Caco-2 (cell line): Measurements from ENCODE around the gene HOXA1. TPM values are rescaled to one million over a fixed set of nuclear protein-coding genes. Genes with fewer than 3 reads are reported as not detected.

Experiments used
- BruUV-seq: library from RNA; stranded (reverse); fragments of 400-500 nt; replicated peaks from 2 replicates; lab custom pipeline; 2021; lab: Mats Ljungman, UMichigan
- CTCF ChIA-PET: fragments of 300-600 bp; sonication (Branson Sonifier 250); formaldehyde crosslinking; loops from one replicate; lab custom pipeline; 2022; ENCODE audit warnings: antibody characterized with exemption; lab: Charles Lee
- POLR2A ChIA-PET: fragments of 300-600 bp; sonication (Branson Sonifier 250); formaldehyde crosslinking; loops from one replicate; lab custom pipeline; 2022; ENCODE audit warnings: antibody characterized with exemption; lab: Charles Lee
- DNase-seq, 2 experiments: peaks; one replicate each; pipeline versions ENCODE4 v3.0.0 to v3.0.0-alpha.2; 2020 to 2022
- H3K27me3 ChIP-seq: replicated peaks from 2 replicates; pipeline ENCODE4 v1.6.0; 2011; ENCODE audit warnings: low read length; ENCODE audit not compliant: control insufficient read depth, insufficient read depth
- H3K36me3 ChIP-seq: 2 replicates; pipeline ENCODE4 v1.5.1; 2011; ENCODE audit warnings: low read length; ENCODE audit not compliant: control insufficient read depth, insufficient read depth
- H3K4me1 ChIP-seq: fragments of 250-450 bp; sonication (Bioruptor Pico); 2 replicates; pipeline ENCODE4 v1.5.1; 2020; ENCODE audit warnings: mild to moderate bottlenecking
- H3K4me3 ChIP-seq: 2 replicates; pipeline ENCODE4 v1.5.1; 2011; ENCODE audit warnings: low read depth, mild to moderate bottlenecking, control low read depth, low read length
- H3K9me3 ChIP-seq: fragments of 250-450 bp; sonication (Bioruptor Pico); 2 replicates; pipeline ENCODE4 v1.5.1; 2020; ENCODE audit warnings: mild to moderate bottlenecking, moderate library complexity
- H3K27ac Mint-ChIP-seq: one replicate; pipeline ENCODE4 v1.8.0; 2022; ENCODE audit warnings: mixed read lengths; ENCODE audit not compliant: unreplicated experiment
- H3K27me3 Mint-ChIP-seq: one replicate; pipeline ENCODE4 v1.8.0; 2022; ENCODE audit warnings: mixed read lengths; ENCODE audit not compliant: insufficient read depth, unreplicated experiment
- H3K36me3 Mint-ChIP-seq: one replicate; pipeline ENCODE4 v1.8.0; 2022; ENCODE audit warnings: mild to moderate bottlenecking, mixed read lengths; ENCODE audit not compliant: insufficient read depth, unreplicated experiment
- H3K4me1 Mint-ChIP-seq: one replicate; pipeline ENCODE4 v1.8.0; 2022; ENCODE audit warnings: low read depth, mixed read lengths; ENCODE audit not compliant: unreplicated experiment
- H3K4me3 Mint-ChIP-seq: one replicate; pipeline ENCODE4 v1.8.0; 2022; ENCODE audit warnings: mild to moderate bottlenecking, moderate library complexity, mixed read lengths; ENCODE audit not compliant: unreplicated experiment
- H3K9me3 Mint-ChIP-seq: one replicate; pipeline ENCODE4 v1.8.0; 2022; ENCODE audit warnings: mixed read lengths; ENCODE audit not compliant: unreplicated experiment
- intact Hi-C: fragments of 100-400 bp; cut with micrococcal nuclease; formaldehyde crosslinking; loops from one replicate; pipeline ENCODE4 v1.10.0; 2022; ENCODE audit not compliant: unreplicated experiment
- total RNA-seq: library from RNA; stranded (reverse); gene quantifications from 2 replicates; pipeline ENCODE4 v1.2.3, GENCODE V29; 2022
- TF ChIP-seq, protein P1 (sequence below), 2 experiments: fragments of 200-600 bp in 1 of 2; IDR thresholded peaks; 1 replicate in 1 of 2; 2 replicates in 1 of 2; pipeline versions ENCODE4 v1.5.1 to v1.8.0; 2011 to 2022; ENCODE audit warnings: antibody characterized with exemption in 1 of 2, control low read depth in 1 of 2, inconsistent platforms in 1 of 2, low read depth in 1 of 2, low read length in 1 of 2, mild to moderate bottlenecking in 1 of 2, moderate library complexity in 1 of 2; ENCODE audit not compliant: insufficient read depth in 1 of 2, severe bottlenecking in 1 of 2, unreplicated experiment in 1 of 2

The HOXA1 gene
- total RNA-seq, 1 experiment from 2014 or later = 18.5 TPM

DNA sequence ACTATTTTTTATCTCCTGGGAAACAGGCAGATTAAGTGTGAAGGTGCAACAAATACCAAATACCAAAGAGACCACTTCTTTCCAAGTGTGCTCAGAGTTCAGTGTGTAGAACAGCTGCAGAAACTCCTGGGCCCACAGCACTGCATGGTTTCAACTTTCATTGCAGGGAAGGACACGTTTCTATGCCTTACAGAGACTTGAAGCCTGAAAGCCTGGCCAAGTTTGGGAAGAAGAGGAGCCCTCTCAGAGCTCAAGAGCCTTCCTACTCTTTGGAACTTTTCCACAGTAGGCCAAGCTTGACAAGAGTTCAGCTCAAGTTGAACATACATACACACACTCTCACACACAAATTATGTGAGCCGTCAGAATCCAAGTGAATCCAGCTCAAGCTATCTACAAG lies 32.2 kb upstream of the HOXA1 start:
- intact Hi-C loops = no loop called here
- Histone ChIP-seq H3K4me3 (no peak overlapping the region), H3K4me1 (peaks cover 38% of the 10 kb centered on the region), H3K9me3 (no peaks in the 10 kb centered on the region), H3K27me3 (no peaks in the 10 kb centered on the region), H3K36me3 (no peaks in the 10 kb centered on the region)
- ChIA-PET POLR2A (no interaction called here), CTCF (no interaction called here)
- no peak overlapping the region for H3K27ac Mint-ChIP-seq
- TF ChIP-seq, protein P1, sequence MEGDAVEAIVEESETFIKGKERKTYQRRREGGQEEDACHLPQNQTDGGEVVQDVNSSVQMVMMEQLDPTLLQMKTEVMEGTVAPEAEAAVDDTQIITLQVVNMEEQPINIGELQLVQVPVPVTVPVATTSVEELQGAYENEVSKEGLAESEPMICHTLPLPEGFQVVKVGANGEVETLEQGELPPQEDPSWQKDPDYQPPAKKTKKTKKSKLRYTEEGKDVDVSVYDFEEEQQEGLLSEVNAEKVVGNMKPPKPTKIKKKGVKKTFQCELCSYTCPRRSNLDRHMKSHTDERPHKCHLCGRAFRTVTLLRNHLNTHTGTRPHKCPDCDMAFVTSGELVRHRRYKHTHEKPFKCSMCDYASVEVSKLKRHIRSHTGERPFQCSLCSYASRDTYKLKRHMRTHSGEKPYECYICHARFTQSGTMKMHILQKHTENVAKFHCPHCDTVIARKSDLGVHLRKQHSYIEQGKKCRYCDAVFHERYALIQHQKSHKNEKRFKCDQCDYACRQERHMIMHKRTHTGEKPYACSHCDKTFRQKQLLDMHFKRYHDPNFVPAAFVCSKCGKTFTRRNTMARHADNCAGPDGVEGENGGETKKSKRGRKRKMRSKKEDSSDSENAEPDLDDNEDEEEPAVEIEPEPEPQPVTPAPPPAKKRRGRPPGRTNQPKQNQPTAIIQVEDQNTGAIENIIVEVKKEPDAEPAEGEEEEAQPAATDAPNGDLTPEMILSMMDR (IDR thresholded peaks at IDR 0.05; ENCODE audit: insufficient read depth in 1 of 2, low read depth in 1 of 2, low read length in 1 of 2, severe bottlenecking in 1 of 2, unreplicated experiment in 1 of 2) = no peak
- DNase-seq = peak in 1 of 2 experiments; percentile 5
- no peaks in the 10 kb centered on the region for H3K9me3 Mint-ChIP-seq
- H3K4me1 Mint-ChIP-seq = peaks cover 32% of the 10 kb centered on the region
- BruUV-seq = no TSS peak
- no peak overlapping the region for H3K4me3 Mint-ChIP-seq
- no peaks in the 10 kb centered on the region for H3K27me3 Mint-ChIP-seq
- H3K36me3 Mint-ChIP-seq = peaks cover 16% of the 10 kb centered on the region

DNA sequence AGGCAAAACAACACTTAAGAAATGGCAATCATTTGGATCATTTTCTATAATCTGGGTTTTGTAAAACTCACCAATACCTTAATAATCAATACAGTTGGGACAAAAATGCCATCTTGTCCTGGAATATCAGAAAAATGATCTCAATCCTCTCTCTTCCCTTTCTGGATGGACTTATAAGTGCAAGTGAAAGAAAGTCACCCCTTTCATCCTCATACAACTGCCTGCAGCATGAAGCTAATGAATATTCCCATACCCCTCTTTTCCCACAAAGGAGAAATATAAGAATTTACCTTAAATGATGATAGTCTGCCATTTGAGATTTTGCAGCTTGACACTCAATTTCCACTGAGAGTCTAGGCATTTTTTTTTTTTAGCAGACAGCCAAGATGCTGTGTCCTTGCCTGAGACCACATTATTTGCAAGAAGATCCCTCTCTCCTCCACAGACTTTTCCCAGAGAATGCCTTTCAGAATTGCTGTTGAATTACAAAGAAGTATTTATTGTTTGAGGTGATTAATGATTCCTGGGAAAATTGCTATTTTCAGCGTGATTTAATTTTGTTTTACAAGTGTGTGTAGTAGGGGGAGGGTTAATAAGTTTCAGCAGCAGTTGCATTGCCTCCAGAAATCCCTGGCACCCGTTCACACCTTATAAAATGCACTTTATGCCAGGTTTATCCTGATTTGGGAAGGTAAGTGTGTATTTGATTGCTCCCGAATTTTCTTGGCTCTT lies 31.0 kb upstream of the HOXA1 start:
- DNase-seq = no peak
- intact Hi-C loops = no loop called here
- Mint-ChIP-seq H3K27ac (no peak overlapping the region), H3K4me1 (peaks cover 32% of the 10 kb centered on the region), H3K9me3 (no peaks in the 10 kb centered on the region), H3K27me3 (no peaks in the 10 kb centered on the region), H3K4me3 (no peak overlapping the region), H3K36me3 (peaks cover 28% of the 10 kb centered on the region)
- CTCF ChIA-PET = interaction anchor here (0.6 kb wide), 1 partner anchor 137 kb away, joined by 3 read pairs; no protein-coding TSS in a partner anchor
- TF ChIP-seq, protein P1 (IDR thresholded peaks at IDR 0.05; ENCODE audit: insufficient read depth in 1 of 2, low read depth in 1 of 2, low read length in 1 of 2, severe bottlenecking in 1 of 2, unreplicated experiment in 1 of 2) = no peak
- no peaks in the 10 kb centered on the region for H3K36me3 ChIP-seq
- no peak overlapping the region for H3K4me3 ChIP-seq
- POLR2A ChIA-PET = no interaction called here
- no peaks in the 10 kb centered on the region for H3K27me3 ChIP-seq
- peaks cover 35% of the 10 kb centered on the region for H3K4me1 ChIP-seq
- no peaks in the 10 kb centered on the region for H3K9me3 ChIP-seq
- BruUV-seq = no TSS peak

GRCh38 chr7:27125986-27126394 lies 30.2 kb upstream of the HOXA1 start:
- BruUV-seq = no TSS peak
- peaks cover 32% of the 10 kb centered on the region for H3K4me1 Mint-ChIP-seq
- TF ChIP-seq, protein P1 (IDR thresholded peaks at IDR 0.05; ENCODE audit: insufficient read depth in 1 of 2, low read depth in 1 of 2, low read length in 1 of 2, severe bottlenecking in 1 of 2, unreplicated experiment in 1 of 2) = no peak
- no peak overlapping the region for H3K4me3 Mint-ChIP-seq
- H3K36me3 Mint-ChIP-seq = peaks cover 29% of the 10 kb centered on the region
- H3K27me3 ChIP-seq = no peaks in the 10 kb centered on the region
- ChIA-PET CTCF (no interaction called here), POLR2A (no interaction called here)
- H3K36me3 ChIP-seq = no peaks in the 10 kb centered on the region
- no peaks in the 10 kb centered on the region for H3K9me3 ChIP-seq
- no peak overlapping the region for H3K4me3 ChIP-seq
- H3K4me1 ChIP-seq = peaks cover 39% of the 10 kb centered on the region
- H3K27ac Mint-ChIP-seq = no peak overlapping the region
- intact Hi-C loops = no loop called here
- no peaks in the 10 kb centered on the region for H3K9me3 Mint-ChIP-seq
- no peak for DNase-seq
- H3K27me3 Mint-ChIP-seq = no peaks in the 10 kb centered on the region
